HG03342 (cell line): ENCODE results near the gene BHLHE40.
"Not testable (repeated sequence)": the region's sequence is repeated elsewhere in the genome, so short reads cannot be mapped to it uniquely, and the experiment has no call there.

Experiments used
- ATAC-seq: cut with Tn5 transposase; IDR thresholded peaks from one replicate; pipeline ENCODE4 v1.9.1; 2021; ENCODE audit warnings: mild to moderate bottlenecking, moderate library complexity; ENCODE audit not compliant: unreplicated experiment

Gene BHLHE40

GRCh38 chr3:4959180-4959579 lies 20.1 kb upstream of the BHLHE40 start:
- no peak for ATAC-seq

- ATAC-seq, result not testable (repeated sequence)
These were observed 17.4 kb upstream of the BHLHE40 start for GRCh38 chr3:4961865-4962264.

GRCh38 chr3:4963669-4964570 lies 15.3 kb upstream of the BHLHE40 start:
- ATAC-seq, result no peak

- not testable (repeated sequence) for ATAC-seq
These were observed 13.2 kb upstream of the BHLHE40 start for GRCh38 chr3:4966006-4966405.

- not testable (repeated sequence) for ATAC-seq
These were observed 11.6 kb upstream of the BHLHE40 start for GRCh38 chr3:4967683-4968082.

- not testable (repeated sequence) for ATAC-seq
These were observed 7.8 kb upstream of the BHLHE40 start for GRCh38 chr3:4971437-4971836.

- ATAC-seq, result no peak
These were observed 7.4 kb upstream of the BHLHE40 start for GRCh38 chr3:4971838-4972237.

GRCh38 chr3:4972652-4973643 lies 6.3 kb upstream of the BHLHE40 start:
- ATAC-seq, result peak; percentile 30

- no peak for ATAC-seq
These were observed 5.1 kb upstream of the BHLHE40 start for GRCh38 chr3:4974154-4974553.

- no peak for ATAC-seq
These were observed 3.1 kb upstream of the BHLHE40 start for GRCh38 chr3:4976109-4976508.

GRCh38 chr3:4977001-4977852 lies 2.0 kb upstream of the BHLHE40 start:
- ATAC-seq, result peak; percentile 40

- peak; percentile 0 for ATAC-seq
These were observed 1.4 kb upstream of the BHLHE40 start for GRCh38 chr3:4977853-4978203.

GRCh38 chr3:4978204-4978965 lies 852 bp upstream of the BHLHE40 start:
- ATAC-seq, result peak; percentile 38

GRCh38 chr3:4978966-4979427 lies 240 bp upstream of the BHLHE40 start:
- ATAC-seq, result peak; percentile 38

- peak; percentile 14 for ATAC-seq
These were observed 1.3 kb downstream of the BHLHE40 start for GRCh38 chr3:4980229-4981203.

- ATAC-seq, result no peak
These were observed 2.0 kb downstream of the BHLHE40 start for GRCh38 chr3:4981294-4981664.

- no peak for ATAC-seq
These were observed 2.6 kb downstream of the BHLHE40 start for GRCh38 chr3:4981665-4982494.
